Measurements from ENCODE around the gene RAB11FIP4.

Gene RAB11FIP4

GRCh38 chr17:31552568-31552967 lies 161.1 kb downstream of the RAB11FIP4 start:
- no peak for DNase-seq

GRCh38 chr17:31553506-31553905 lies 162.0 kb downstream of the RAB11FIP4 start:
- DNase-seq: no peak

- DNase-seq: no peak
Observed at GRCh38 chr17:31554930-31555329, 163.5 kb downstream of the RAB11FIP4 start.

- DNase-seq: no peak
Observed at GRCh38 chr17:31556969-31557645, 165.6 kb downstream of the RAB11FIP4 start.

- no peak for DNase-seq
Observed at GRCh38 chr17:31558748-31559583, 167.5 kb downstream of the RAB11FIP4 start.

GRCh38 chr17:31559584-31560501 lies 168.4 kb downstream of the RAB11FIP4 start:
- no peak for DNase-seq

GRCh38 chr17:31560616-31561235 lies 169.3 kb downstream of the RAB11FIP4 start:
- no peak for DNase-seq

- DNase-seq: no peak
Observed at GRCh38 chr17:31561469-31562375, 170.2 kb downstream of the RAB11FIP4 start.

GRCh38 chr17:31562376-31562840 lies 170.9 kb downstream of the RAB11FIP4 start:
- no peak for DNase-seq

GRCh38 chr17:31564291-31564690 lies 172.8 kb downstream of the RAB11FIP4 start:
- DNase-seq: no peak

- DNase-seq: no peak
Observed at GRCh38 chr17:31564883-31565301, 173.4 kb downstream of the RAB11FIP4 start.

- DNase-seq: no peak
Observed at GRCh38 chr17:31565652-31566051, 174.2 kb downstream of the RAB11FIP4 start.

GRCh38 chr17:31566247-31566991 lies 174.9 kb downstream of the RAB11FIP4 start:
- DNase-seq: no peak

- no peak for DNase-seq
Observed at GRCh38 chr17:31566992-31567373, 175.5 kb downstream of the RAB11FIP4 start.

- no peak for DNase-seq
Observed at GRCh38 chr17:31568121-31568520, 176.6 kb downstream of the RAB11FIP4 start.

GRCh38 chr17:31568539-31568938 lies 177.1 kb downstream of the RAB11FIP4 start:
- DNase-seq: no peak

- no peak for DNase-seq
Observed at GRCh38 chr17:31570231-31570630, 178.8 kb downstream of the RAB11FIP4 start.

- DNase-seq: no peak
Observed at GRCh38 chr17:31570951-31571892, 179.7 kb downstream of the RAB11FIP4 start.

- DNase-seq: no peak
Observed at GRCh38 chr17:31572341-31572740, 180.9 kb downstream of the RAB11FIP4 start.

- no peak for DNase-seq
Observed at GRCh38 chr17:31573047-31573446, 181.6 kb downstream of the RAB11FIP4 start.

Measured in GF-D8 (cell line).